HEK293T (cell line): Measurements from ENCODE around the gene AGK.

Experiments
- CTCF ChIA-PET: fragments of 350-600 bp; formaldehyde crosslinking; extraction: SDS; loops from one replicate; lab custom pipeline; 2021; ENCODE audit warnings: antibody characterized with exemption, inconsistent platforms; lab: Yijun Ruan, JAX
- POLR2A ChIA-PET: fragments of 350-600 bp; formaldehyde crosslinking; extraction: SDS; loops from one replicate; lab custom pipeline; 2020; ENCODE audit warnings: antibody characterized with exemption, inconsistent platforms; lab: Yijun Ruan, JAX
- DNase-seq: peaks from one replicate; pipeline ENCODE4 v3.0.0; 2012; ENCODE audit warnings: mixed read lengths; ENCODE audit errors: extremely low spot score
- ARNT ChIP-seq: fragments of 450-650 bp; IDR thresholded peaks from 2 replicates; pipeline ENCODE4 v1.6.1; 2017; ENCODE audit warnings: mild to moderate bottlenecking
- BHLHE40 ChIP-seq: fragments of 450-650 bp; IDR thresholded peaks from 2 replicates; pipeline ENCODE4 v1.6.1; 2016; ENCODE audit warnings: mild to moderate bottlenecking, moderate library complexity, borderline replicate concordance
- CTBP1 ChIP-seq: fragments of 450-650 bp; IDR thresholded peaks from 2 replicates; pipeline ENCODE4 v1.6.1; 2016; ENCODE audit warnings: borderline replicate concordance
- ELF4 ChIP-seq: fragments of 450-650 bp; IDR thresholded peaks from 2 replicates; pipeline ENCODE4 v1.6.1; 2017; ENCODE audit warnings: antibody characterized with exemption
- FOXA1 ChIP-seq: fragments of 450-650 bp; IDR thresholded peaks from 2 replicates; pipeline ENCODE4 v1.6.1; 2016; ENCODE audit warnings: mild to moderate bottlenecking
- FOXK2 ChIP-seq: fragments of 450-650 bp; IDR thresholded peaks from 2 replicates; pipeline ENCODE4 v1.6.1; 2016; ENCODE audit warnings: mild to moderate bottlenecking
- FOXM1 ChIP-seq: fragments of 450-650 bp; IDR thresholded peaks from 2 replicates; pipeline ENCODE4 v1.6.1; 2017; ENCODE audit warnings: mild to moderate bottlenecking, borderline replicate concordance
- HDGF ChIP-seq: fragments of 450-650 bp; IDR thresholded peaks from 2 replicates; pipeline ENCODE4 v1.6.1; 2017; ENCODE audit warnings: antibody characterized with exemption, borderline replicate concordance
- L3MBTL2 ChIP-seq: fragments of 450-650 bp; conservative IDR thresholded peaks from 2 replicates; pipeline ENCODE4 v1.6.1; 2016; ENCODE audit warnings: mild to moderate bottlenecking
- LEF1 ChIP-seq: fragments of 450-650 bp; IDR thresholded peaks from 2 replicates; pipeline ENCODE4 v1.6.1; 2017; ENCODE audit warnings: mild to moderate bottlenecking, borderline replicate concordance
- NFRKB ChIP-seq: fragments of 450-650 bp; IDR thresholded peaks from 2 replicates; pipeline ENCODE4 v1.6.1; 2016; ENCODE audit warnings: mild to moderate bottlenecking, moderate library complexity
- SP1 ChIP-seq: fragments of 450-650 bp; IDR thresholded peaks from 2 replicates; pipeline ENCODE4 v1.6.1; 2017
- SUZ12 ChIP-seq: fragments of 450-650 bp; IDR thresholded peaks from 2 replicates; pipeline ENCODE4 v1.6.1; 2016; ENCODE audit warnings: mild to moderate bottlenecking
- TARDBP ChIP-seq: fragments of 450-650 bp; IDR thresholded peaks from 2 replicates; pipeline ENCODE4 v1.6.1; 2016
- ZNF384 ChIP-seq: fragments of 450-650 bp; IDR thresholded peaks from 2 replicates; pipeline ENCODE4 v1.6.1; 2016
- TF ChIP-seq, protein P1 (sequence below): fragments of 450-650 bp; IDR thresholded peaks from 2 replicates; pipeline ENCODE4 v1.6.1; 2016

AGK gene

DNA sequence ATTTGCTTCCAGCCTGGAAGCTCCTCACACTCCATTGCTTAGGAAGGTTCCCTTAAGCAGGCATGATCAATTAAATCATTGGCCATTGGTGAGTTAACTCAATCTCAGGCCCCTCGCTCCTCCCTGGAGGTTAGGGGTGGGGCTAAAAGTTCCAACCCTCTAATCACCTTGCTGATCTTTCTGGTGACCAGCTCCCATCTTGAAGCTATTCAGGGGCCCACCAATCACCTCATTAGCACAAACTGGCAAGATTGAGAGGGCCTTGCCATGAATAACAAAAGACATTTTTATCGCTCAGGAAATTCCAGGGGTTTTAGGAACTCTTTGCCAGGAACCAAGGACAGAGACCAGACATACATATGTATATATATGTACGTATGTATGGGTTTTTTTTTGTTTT lies 58.4 kb downstream of the AGK start:
- no peak for DNase-seq
- no peak for TF ChIP-seq ZNF384
- TF ChIP-seq SP1, result no peak
- TF ChIP-seq, protein P1, sequence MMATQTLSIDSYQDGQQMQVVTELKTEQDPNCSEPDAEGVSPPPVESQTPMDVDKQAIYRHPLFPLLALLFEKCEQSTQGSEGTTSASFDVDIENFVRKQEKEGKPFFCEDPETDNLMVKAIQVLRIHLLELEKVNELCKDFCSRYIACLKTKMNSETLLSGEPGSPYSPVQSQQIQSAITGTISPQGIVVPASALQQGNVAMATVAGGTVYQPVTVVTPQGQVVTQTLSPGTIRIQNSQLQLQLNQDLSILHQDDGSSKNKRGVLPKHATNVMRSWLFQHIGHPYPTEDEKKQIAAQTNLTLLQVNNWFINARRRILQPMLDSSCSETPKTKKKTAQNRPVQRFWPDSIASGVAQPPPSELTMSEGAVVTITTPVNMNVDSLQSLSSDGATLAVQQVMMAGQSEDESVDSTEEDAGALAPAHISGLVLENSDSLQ, result no peak
- TF ChIP-seq ELF4, result no peak
- no peak for TF ChIP-seq SUZ12
- no peak for TF ChIP-seq NFRKB
- TF ChIP-seq FOXA1, result no peak
- no peak for TF ChIP-seq ARNT
- TF ChIP-seq CTBP1, result no peak
- TF ChIP-seq TARDBP, result no peak
- TF ChIP-seq FOXK2, result no peak
- no peak for TF ChIP-seq L3MBTL2
- no peak for TF ChIP-seq HDGF
- ChIA-PET POLR2A (no interaction called here), CTCF (no interaction called here)

DNA sequence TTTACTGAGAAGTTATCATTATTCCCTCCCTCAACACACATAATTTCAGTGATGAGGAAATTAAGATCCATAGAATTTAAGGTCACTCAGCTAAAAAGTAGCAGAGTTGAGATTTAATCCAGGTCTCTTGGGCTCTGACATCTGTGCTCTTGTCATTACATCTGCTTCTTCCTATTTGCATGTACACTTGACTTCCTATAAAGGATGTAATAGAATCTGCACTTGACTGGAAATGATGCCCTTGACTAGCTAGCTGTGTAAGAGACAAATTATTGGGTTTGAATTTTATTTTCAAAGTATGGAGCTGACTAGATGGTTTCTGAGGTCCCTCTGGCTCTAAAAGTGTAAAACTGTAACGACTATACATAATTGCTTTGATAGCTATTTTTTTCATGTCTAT lies 59.5 kb downstream of the AGK start:
- no peak for DNase-seq
- CTCF ChIA-PET, result interaction anchor here (0.6 kb wide), 1 partner anchor 89 kb away, joined by 3 read pairs; no protein-coding TSS in a partner anchor
- POLR2A ChIA-PET, result no interaction called here
- TF ChIP-seq HDGF (no peak), L3MBTL2 (no peak)

DNA sequence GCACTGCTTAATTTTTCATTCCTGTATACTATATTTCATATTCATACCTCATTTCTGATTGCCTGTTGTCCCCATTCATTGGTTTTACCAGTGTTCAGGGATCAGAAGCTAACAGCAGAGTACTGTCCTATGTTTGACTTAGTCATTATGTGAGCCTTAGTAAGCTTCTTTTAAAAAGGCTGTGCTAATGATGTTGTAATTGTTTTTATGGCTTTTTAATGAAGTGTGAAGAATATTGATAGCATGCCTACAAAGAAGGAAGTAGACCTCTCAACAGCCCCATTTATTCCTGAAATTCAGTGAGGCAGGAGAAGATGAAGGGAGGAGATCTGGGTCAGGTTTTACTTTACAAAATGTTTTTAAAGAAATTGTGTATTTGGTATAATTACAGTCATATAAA lies 61.7 kb downstream of the AGK start:
- no peak for DNase-seq
- CTCF ChIA-PET, result no interaction called here

DNA sequence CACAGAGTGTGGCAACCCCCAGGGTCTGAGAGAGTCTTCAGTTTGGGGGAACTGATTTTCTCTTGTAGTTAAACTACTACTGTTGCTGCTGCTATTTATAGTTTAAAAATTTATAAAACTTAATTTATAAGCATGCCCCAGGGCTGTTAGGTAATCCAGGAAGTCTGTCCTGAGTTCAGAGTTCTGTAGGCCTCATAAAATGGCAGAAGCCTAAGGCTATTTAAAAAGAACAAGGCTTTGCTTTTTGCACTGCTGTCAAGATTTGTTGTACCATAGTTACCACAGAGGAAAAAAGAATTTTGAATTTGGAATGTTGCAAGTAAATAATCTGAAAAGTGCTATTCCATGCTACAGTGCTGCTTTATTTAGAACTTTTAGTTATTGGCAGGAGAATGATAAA lies 66.1 kb downstream of the AGK start:
- POLR2A ChIA-PET, result no interaction called here
- CTCF ChIA-PET, result no interaction called here
- no peak for TF ChIP-seq SP1
- no peak for TF ChIP-seq CTBP1
- TF ChIP-seq ARNT, result no peak
- TF ChIP-seq LEF1, result no peak
- no peak for TF ChIP-seq BHLHE40
- no peak for TF ChIP-seq SUZ12
- TF ChIP-seq L3MBTL2, result no peak
- TF ChIP-seq TARDBP, result no peak
- TF ChIP-seq FOXM1, result no peak
- TF ChIP-seq NFRKB, result no peak
- TF ChIP-seq ELF4, result no peak
- TF ChIP-seq, protein P1, result no peak
- no peak for TF ChIP-seq HDGF
- TF ChIP-seq FOXA1, result no peak
- no peak for TF ChIP-seq FOXK2
- TF ChIP-seq ZNF384, result no peak
- DNase-seq, result no peak

More for the DNA sequence above, 61.7 kb downstream of the AGK start:
- TF ChIP-seq ARNT, result no peak
- no peak for TF ChIP-seq NFRKB
- no peak for TF ChIP-seq FOXA1
- POLR2A ChIA-PET, result no interaction called here

DNA sequence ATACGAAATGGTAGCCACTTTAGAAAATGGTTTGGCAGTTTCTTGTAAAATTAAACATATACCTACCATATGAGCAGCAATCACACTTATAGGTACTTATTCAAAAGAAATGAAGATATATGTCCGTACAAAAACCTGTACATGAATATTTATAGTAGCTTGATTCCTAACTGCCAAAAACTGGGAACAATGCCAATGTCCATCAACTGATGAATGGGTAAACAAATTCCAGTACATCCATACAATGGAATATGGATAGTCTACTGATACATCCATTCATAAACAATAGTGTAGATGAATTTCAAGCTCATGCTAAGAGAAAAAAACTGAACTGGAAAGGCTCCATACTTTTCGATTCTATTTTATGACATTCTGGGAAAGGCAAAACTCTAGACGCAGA lies 68.5 kb downstream of the AGK start:
- CTCF ChIA-PET, result no interaction called here
- TF ChIP-seq NFRKB, result no peak
- TF ChIP-seq SUZ12, result no peak
- TF ChIP-seq ELF4, result no peak
- TF ChIP-seq TARDBP, result no peak
- TF ChIP-seq FOXA1, result no peak
- no peak for TF ChIP-seq ZNF384
- TF ChIP-seq BHLHE40, result no peak
- no peak for TF ChIP-seq L3MBTL2
- TF ChIP-seq LEF1, result no peak
- no peak for TF ChIP-seq SP1
- no peak for TF ChIP-seq HDGF
- no peak for TF ChIP-seq FOXM1
- POLR2A ChIA-PET, result no interaction called here
- no peak for DNase-seq

DNA sequence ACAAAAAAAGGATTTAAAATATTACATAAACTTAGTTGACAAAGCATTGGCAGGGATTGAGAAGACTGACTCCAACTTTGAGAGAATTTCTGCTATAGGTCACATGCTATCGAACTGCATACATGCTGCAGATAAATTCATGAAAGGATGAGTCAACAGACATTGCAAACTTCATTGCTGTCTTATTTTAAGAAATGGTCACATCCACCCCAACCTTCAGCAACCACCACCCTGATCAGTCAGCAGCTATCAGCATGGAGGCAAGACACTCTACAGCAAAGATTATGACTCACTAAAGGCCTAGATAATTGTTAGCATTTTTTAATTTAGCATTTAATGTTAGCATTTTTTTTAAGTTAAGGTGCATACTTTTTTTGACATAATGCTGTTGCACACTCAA lies 73.6 kb downstream of the AGK start:
- no peak for DNase-seq
- CTCF ChIA-PET, result no interaction called here
- no peak for TF ChIP-seq FOXA1
- no peak for TF ChIP-seq ARNT
- TF ChIP-seq ELF4, result no peak
- no peak for TF ChIP-seq NFRKB
- POLR2A ChIA-PET, result no interaction called here

DNA sequence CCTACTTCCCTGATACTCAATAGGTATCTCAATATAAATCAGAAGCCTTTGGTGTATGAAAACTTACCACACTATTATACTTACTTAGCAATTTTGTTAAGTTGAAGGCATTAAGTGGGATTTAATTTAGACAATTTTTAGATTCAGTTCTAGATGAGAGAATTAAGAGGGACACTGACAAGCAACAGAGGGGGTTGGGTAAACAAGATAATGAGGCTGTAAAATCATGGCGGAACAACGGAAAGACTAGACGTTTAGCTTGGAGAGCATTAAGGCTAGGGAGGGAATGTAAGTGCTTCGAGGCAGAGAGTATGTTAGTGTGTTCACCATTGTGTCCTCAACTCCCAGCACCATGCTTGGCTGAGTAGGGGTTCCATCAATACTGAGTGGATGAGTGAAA lies 79.4 kb downstream of the AGK start:
- TF ChIP-seq, protein P1, result peak; percentile 38; the same call in 1 of the 2 replicates
- TF ChIP-seq HDGF, result no peak
- ChIA-PET CTCF (no interaction called here), POLR2A (no interaction called here)
- no peak for DNase-seq

DNA sequence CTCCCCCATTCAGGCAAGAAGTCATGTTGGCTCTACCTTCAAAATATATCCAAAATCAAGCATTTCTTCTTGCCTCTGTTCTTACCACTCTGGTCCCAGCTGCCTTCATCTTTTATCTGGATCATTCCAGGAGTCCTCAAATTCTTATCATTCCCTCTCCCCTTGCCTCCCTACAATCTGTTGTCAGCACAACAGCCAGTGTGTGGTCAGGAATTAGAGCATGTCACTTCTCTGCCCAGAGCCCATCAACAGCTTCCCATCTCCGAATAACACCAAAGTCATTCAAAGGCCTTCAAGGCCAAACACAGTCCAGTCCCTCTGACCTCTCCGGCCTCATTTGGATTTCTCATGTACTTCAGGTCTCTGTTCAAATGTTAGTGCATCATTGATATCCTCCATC lies 80.3 kb downstream of the AGK start:
- TF ChIP-seq ELF4, result no peak
- TF ChIP-seq HDGF, result no peak
- TF ChIP-seq SP1, result no peak
- TF ChIP-seq TARDBP, result no peak
- TF ChIP-seq LEF1, result no peak
- TF ChIP-seq, protein P1, result no peak
- TF ChIP-seq FOXM1, result no peak
- no peak for TF ChIP-seq BHLHE40
- no peak for TF ChIP-seq FOXK2
- TF ChIP-seq CTBP1, result no peak
- no peak for DNase-seq
- CTCF ChIA-PET, result interaction anchor here (0.7 kb wide), 1 partner anchor 76 kb away, joined by 3 read pairs; the partner anchor contains the start of gene WEE2
- POLR2A ChIA-PET, result no interaction called here
